SK-N-SH treated with all-trans-retinoic acid at 6 μM for 48 hours (cell line): Measurements from ENCODE around the gene THSD7A.

Source experiments
- ATAC-seq: fragments of 200-7000 bp; cut with Tn5 transposase; 3 replicates; pipeline ENCODE4 v1.9.1; 2020; ENCODE audit warnings: mild to moderate bottlenecking, moderate library complexity
- BACH2 ChIP-seq: fragments of 250-450 bp; sonication (Bioruptor Pico); IDR thresholded peaks from 2 replicates; pipeline ENCODE4 v1.9.0; 2021; ENCODE audit warnings: mild to moderate bottlenecking, borderline replicate concordance
- ESRRG ChIP-seq: fragments of 250-450 bp; sonication (Bioruptor Pico); IDR thresholded peaks from 2 replicates; pipeline ENCODE4 v1.6.1; 2021; ENCODE audit warnings: mild to moderate bottlenecking
- GLIS3 ChIP-seq: fragments of 250-450 bp; sonication (Bioruptor Pico); IDR thresholded peaks from 2 replicates; pipeline ENCODE4 v1.5.0; 2020; ENCODE audit warnings: mild to moderate bottlenecking, moderate library complexity
- ISL1 ChIP-seq: fragments of 250-450 bp; sonication (Bioruptor Pico); IDR thresholded peaks from 2 replicates; pipeline ENCODE4 v2.1.2; 2022; ENCODE audit warnings: mild to moderate bottlenecking, moderate library complexity
- OSR1 ChIP-seq: fragments of 250-450 bp; sonication (Bioruptor Pico); IDR thresholded peaks from 2 replicates; pipeline ENCODE4 v1.8.0; 2022; ENCODE audit warnings: moderate library complexity, mild to moderate bottlenecking, inconsistent platforms
- PPARA ChIP-seq: fragments of 250-450 bp; sonication (Bioruptor Pico); IDR thresholded peaks from 2 replicates; pipeline ENCODE4 v1.5.0; 2020; ENCODE audit warnings: mild to moderate bottlenecking, borderline replicate concordance
- SNAI2 ChIP-seq: fragments of 250-450 bp; sonication (Bioruptor Pico); IDR thresholded peaks from 2 replicates; pipeline ENCODE4 v1.5.0; 2020; ENCODE audit warnings: mild to moderate bottlenecking, moderate library complexity
- TCF4 ChIP-seq: fragments of 250-450 bp; sonication (Bioruptor Pico); IDR thresholded peaks from 2 replicates; pipeline ENCODE4 v1.8.0; 2021; ENCODE audit warnings: mild to moderate bottlenecking, moderate library complexity, borderline replicate concordance
- TOX ChIP-seq: fragments of 250-450 bp; sonication (Bioruptor Pico); IDR thresholded peaks from 2 replicates; pipeline ENCODE4 v1.8.0; 2021; ENCODE audit warnings: mild to moderate bottlenecking, moderate library complexity, borderline replicate concordance
- ZC3H10 ChIP-seq: fragments of 250-450 bp; sonication (Bioruptor Pico); IDR thresholded peaks from 2 replicates; pipeline ENCODE4 v1.5.1; 2021; ENCODE audit warnings: mild to moderate bottlenecking, moderate library complexity
- ZFP30 ChIP-seq: fragments of 450-650 bp; formaldehyde crosslinking; IDR thresholded peaks from 2 replicates; pipeline ENCODE4 v1.5.0; 2022; ENCODE audit warnings: mild to moderate bottlenecking, moderate library complexity
- ZNF565 ChIP-seq: fragments of 450-650 bp; formaldehyde crosslinking; conservative IDR thresholded peaks from 2 replicates; pipeline ENCODE4 v1.5.0; 2020; ENCODE audit warnings: low read depth, mild to moderate bottlenecking, moderate library complexity
- ZNF70 ChIP-seq: fragments of 450-650 bp; formaldehyde crosslinking; IDR thresholded peaks from 2 replicates; pipeline ENCODE4 v1.5.0; 2020; ENCODE audit warnings: mild to moderate bottlenecking, moderate library complexity
- ZNF8 ChIP-seq: fragments of 450-650 bp; formaldehyde crosslinking; IDR thresholded peaks from 2 replicates; pipeline ENCODE4 v1.5.0; 2020; ENCODE audit warnings: mild to moderate bottlenecking, moderate library complexity
- TF ChIP-seq, protein P1 (sequence below): fragments of 250-450 bp; sonication (Bioruptor Pico); IDR thresholded peaks from 2 replicates; pipeline ENCODE4 v1.8.0; 2020; ENCODE audit warnings: mild to moderate bottlenecking, moderate library complexity, borderline replicate concordance
- TF ChIP-seq, protein P2 (sequence below): fragments of 250-450 bp; sonication (Bioruptor Pico); IDR thresholded peaks from 2 replicates; pipeline ENCODE4 v1.5.0; 2020; ENCODE audit warnings: mild to moderate bottlenecking, moderate library complexity
- TF ChIP-seq, protein P3 (sequence below): fragments of 250-450 bp; sonication (Bioruptor Pico); IDR thresholded peaks from 2 replicates; pipeline ENCODE4 v1.5.1; 2021; ENCODE audit warnings: mild to moderate bottlenecking, moderate library complexity
- TF ChIP-seq, protein P4 (sequence below): fragments of 250-450 bp; sonication (Bioruptor Pico); IDR thresholded peaks from 2 replicates; pipeline ENCODE4 v1.8.0; 2021; ENCODE audit warnings: low read depth, mild to moderate bottlenecking, moderate library complexity, borderline replicate concordance
- TF ChIP-seq, protein P5 (sequence below): fragments of 250-450 bp; sonication (Bioruptor Pico); IDR thresholded peaks from 2 replicates; pipeline ENCODE4 v1.5.1; 2020; ENCODE audit warnings: low read depth, mild to moderate bottlenecking, moderate library complexity

The THSD7A gene

DNA sequence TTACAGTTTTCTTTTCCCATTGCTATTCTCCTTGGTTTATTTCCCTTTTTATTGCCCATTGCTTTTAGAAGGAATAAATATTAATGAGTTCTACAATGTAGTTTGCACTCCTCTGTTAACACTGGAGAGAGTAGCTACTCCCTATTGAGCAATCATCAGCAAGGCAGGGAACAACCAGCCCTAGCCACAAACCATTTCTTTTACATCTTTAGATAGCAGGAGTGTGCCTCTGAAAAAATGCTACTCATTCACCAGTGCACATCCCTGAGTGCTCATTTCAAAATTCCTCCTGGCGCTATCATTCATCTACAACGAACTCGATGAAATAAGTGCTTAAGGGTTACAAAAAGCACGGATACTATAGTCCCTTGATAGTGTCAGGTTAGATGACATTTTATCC lies 252.9 kb downstream of the THSD7A start (continued):
- TF ChIP-seq, protein P1, sequence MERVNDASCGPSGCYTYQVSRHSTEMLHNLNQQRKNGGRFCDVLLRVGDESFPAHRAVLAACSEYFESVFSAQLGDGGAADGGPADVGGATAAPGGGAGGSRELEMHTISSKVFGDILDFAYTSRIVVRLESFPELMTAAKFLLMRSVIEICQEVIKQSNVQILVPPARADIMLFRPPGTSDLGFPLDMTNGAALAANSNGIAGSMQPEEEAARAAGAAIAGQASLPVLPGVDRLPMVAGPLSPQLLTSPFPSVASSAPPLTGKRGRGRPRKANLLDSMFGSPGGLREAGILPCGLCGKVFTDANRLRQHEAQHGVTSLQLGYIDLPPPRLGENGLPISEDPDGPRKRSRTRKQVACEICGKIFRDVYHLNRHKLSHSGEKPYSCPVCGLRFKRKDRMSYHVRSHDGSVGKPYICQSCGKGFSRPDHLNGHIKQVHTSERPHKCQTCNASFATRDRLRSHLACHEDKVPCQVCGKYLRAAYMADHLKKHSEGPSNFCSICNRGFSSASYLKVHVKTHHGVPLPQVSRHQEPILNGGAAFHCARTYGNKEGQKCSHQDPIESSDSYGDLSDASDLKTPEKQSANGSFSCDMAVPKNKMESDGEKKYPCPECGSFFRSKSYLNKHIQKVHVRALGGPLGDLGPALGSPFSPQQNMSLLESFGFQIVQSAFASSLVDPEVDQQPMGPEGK, result no peak
- TF ChIP-seq ZFP30 (CRISPR knock-in tag), result no peak
- no peak for TF ChIP-seq OSR1
- TF ChIP-seq BACH2 (CRISPR knock-in tag), result no peak
- no peak for TF ChIP-seq ESRRG (CRISPR knock-in tag)

DNA sequence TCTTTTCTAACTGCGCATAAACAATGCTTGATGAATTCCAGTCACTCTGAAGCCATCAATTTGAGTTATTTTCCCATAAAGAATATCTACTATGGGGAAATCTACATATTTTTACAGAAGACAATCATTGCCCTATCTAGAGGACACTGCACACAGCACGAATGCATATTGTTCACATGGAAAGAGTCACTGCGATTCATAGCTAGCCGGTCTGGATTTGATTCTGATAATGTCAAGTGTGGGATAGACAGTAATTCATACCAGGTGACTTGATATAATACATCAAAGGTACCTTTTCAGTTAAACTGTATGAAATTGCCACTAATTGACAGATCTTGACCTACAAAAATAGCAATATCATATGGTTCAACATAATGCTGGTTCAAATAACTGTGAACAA lies 255.7 kb downstream of the THSD7A start:
- TF ChIP-seq TCF4 (CRISPR knock-in tag) (peak; percentile 89), ZNF565 (no peak)
- TF ChIP-seq, protein P2, sequence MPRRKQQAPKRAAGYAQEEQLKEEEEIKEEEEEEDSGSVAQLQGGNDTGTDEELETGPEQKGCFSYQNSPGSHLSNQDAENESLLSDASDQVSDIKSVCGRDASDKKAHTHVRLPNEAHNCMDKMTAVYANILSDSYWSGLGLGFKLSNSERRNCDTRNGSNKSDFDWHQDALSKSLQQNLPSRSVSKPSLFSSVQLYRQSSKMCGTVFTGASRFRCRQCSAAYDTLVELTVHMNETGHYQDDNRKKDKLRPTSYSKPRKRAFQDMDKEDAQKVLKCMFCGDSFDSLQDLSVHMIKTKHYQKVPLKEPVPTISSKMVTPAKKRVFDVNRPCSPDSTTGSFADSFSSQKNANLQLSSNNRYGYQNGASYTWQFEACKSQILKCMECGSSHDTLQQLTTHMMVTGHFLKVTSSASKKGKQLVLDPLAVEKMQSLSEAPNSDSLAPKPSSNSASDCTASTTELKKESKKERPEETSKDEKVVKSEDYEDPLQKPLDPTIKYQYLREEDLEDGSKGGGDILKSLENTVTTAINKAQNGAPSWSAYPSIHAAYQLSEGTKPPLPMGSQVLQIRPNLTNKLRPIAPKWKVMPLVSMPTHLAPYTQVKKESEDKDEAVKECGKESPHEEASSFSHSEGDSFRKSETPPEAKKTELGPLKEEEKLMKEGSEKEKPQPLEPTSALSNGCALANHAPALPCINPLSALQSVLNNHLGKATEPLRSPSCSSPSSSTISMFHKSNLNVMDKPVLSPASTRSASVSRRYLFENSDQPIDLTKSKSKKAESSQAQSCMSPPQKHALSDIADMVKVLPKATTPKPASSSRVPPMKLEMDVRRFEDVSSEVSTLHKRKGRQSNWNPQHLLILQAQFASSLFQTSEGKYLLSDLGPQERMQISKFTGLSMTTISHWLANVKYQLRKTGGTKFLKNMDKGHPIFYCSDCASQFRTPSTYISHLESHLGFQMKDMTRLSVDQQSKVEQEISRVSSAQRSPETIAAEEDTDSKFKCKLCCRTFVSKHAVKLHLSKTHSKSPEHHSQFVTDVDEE, result peak; percentile 74; the same call in 1 of the 2 replicates
- no peak; the same call in 2 of the 3 replicates for ATAC-seq

DNA sequence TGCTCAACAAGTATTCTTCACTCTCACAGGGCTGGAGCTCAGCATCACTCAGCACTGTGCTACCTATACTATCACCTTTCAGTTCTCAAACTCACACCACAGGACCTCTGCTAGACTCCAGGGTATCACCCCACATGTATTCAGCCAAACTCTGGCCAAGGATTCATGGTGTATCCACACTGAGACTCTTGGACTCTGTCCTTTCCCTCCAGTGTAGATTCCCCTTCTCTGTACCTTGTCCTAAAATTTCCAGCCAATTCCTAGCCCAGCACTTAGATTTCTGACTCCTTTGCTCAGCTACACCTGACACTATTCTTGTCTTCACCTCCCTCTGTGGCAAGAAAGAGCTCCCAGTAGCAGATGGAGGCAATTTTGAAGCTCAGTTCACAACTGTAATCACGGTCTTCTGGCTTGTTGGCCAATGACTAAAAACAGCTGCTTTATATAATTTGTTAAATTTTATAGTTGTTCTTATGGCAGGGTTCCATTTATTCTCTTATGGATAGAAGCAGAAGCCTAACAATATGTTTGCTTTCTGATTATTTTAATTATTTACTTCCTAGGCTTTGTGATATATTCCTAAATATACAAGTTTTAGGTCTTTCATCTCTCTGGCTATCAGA lies 258.8 kb downstream of the THSD7A start:
- TF ChIP-seq OSR1, result no peak
- no peak for TF ChIP-seq ZFP30 (CRISPR knock-in tag)
- no peak for TF ChIP-seq ZNF565
- TF ChIP-seq ESRRG (CRISPR knock-in tag), result no peak
- TF ChIP-seq GLIS3, result no peak
- TF ChIP-seq ZNF8, result no peak
- TF ChIP-seq TCF4 (CRISPR knock-in tag), result no peak
- no peak for TF ChIP-seq ZNF70 (CRISPR knock-in tag)
- no peak for TF ChIP-seq ZC3H10 (CRISPR knock-in tag)
- TF ChIP-seq SNAI2, result no peak
- TF ChIP-seq BACH2 (CRISPR knock-in tag), result no peak
- TF ChIP-seq, protein P1, result no peak
- TF ChIP-seq, protein P3, sequence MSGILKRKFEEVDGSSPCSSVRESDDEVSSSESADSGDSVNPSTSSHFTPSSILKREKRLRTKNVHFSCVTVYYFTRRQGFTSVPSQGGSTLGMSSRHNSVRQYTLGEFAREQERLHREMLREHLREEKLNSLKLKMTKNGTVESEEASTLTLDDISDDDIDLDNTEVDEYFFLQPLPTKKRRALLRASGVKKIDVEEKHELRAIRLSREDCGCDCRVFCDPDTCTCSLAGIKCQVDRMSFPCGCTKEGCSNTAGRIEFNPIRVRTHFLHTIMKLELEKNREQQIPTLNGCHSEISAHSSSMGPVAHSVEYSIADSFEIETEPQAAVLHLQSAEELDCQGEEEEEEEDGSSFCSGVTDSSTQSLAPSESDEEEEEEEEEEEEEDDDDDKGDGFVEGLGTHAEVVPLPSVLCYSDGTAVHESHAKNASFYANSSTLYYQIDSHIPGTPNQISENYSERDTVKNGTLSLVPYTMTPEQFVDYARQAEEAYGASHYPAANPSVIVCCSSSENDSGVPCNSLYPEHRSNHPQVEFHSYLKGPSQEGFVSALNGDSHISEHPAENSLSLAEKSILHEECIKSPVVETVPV (CRISPR knock-in tag), result no peak
- no peak for TF ChIP-seq TOX
- no peak for TF ChIP-seq ISL1 (CRISPR knock-in tag)
- TF ChIP-seq, protein P2, result no peak
- no peak for TF ChIP-seq PPARA (CRISPR knock-in tag)
- TF ChIP-seq, protein P4, sequence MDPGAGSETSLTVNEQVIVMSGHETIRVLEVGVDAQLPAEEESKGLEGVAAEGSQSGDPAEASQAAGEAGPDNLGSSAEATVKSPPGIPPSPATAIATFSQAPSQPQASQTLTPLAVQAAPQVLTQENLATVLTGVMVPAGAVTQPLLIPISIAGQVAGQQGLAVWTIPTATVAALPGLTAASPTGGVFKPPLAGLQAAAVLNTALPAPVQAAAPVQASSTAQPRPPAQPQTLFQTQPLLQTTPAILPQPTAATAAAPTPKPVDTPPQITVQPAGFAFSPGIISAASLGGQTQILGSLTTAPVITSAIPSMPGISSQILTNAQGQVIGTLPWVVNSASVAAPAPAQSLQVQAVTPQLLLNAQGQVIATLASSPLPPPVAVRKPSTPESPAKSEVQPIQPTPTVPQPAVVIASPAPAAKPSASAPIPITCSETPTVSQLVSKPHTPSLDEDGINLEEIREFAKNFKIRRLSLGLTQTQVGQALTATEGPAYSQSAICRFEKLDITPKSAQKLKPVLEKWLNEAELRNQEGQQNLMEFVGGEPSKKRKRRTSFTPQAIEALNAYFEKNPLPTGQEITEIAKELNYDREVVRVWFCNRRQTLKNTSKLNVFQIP (CRISPR knock-in tag), result no peak
- TF ChIP-seq, protein P5, sequence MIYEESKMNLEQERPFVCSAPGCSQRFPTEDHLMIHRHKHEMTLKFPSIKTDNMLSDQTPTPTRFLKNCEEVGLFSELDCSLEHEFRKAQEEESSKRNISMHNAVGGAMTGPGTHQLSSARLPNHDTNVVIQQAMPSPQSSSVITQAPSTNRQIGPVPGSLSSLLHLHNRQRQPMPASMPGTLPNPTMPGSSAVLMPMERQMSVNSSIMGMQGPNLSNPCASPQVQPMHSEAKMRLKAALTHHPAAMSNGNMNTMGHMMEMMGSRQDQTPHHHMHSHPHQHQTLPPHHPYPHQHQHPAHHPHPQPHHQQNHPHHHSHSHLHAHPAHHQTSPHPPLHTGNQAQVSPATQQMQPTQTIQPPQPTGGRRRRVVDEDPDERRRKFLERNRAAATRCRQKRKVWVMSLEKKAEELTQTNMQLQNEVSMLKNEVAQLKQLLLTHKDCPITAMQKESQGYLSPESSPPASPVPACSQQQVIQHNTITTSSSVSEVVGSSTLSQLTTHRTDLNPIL, result no peak
- ATAC-seq, result no peak
